Ishikawa (cell line): ENCODE measurements around the gene RASL12.

Experiments
- CREB1 ChIP-seq: IDR thresholded peaks from 2 replicates; pipeline ENCODE4 v1.6.1; 2012; ENCODE audit warnings: low read depth
- REST ChIP-seq: IDR thresholded peaks from 2 replicates; pipeline ENCODE4 v1.6.1; 2012; ENCODE audit warnings: low read depth, mild to moderate bottlenecking

- TF ChIP-seq CREB1 (no peak), REST (no peak)
These were observed 5.7 kb downstream of the RASL12 start for GRCh38 chr15:65062061-65062460.
